K562 (cell line): Measurements from ENCODE around the gene CNPY4. TPM values are rescaled to one million over a fixed set of nuclear protein-coding genes. Genes with fewer than 3 reads are reported as not detected.

Experiments
- DNMT1 ChIP-seq: fragments of 450-650 bp; IDR thresholded peaks from 2 replicates; pipeline ENCODE4 v1.6.1; 2016; ENCODE audit warnings: antibody characterized with exemption, mild to moderate bottlenecking
- ERF ChIP-seq: fragments of 450-650 bp; formaldehyde crosslinking; IDR thresholded peaks from 2 replicates; pipeline ENCODE4 v1.4.0; 2020; ENCODE audit warnings: mild to moderate bottlenecking, mixed read lengths
- ETV1 ChIP-seq: fragments of 450-650 bp; conservative IDR thresholded peaks from 2 replicates; pipeline ENCODE4 v1.6.1; 2016; ENCODE audit warnings: missing genetic modification characterization, control low read depth, low read depth, missing compliant biosample characterization
- ETV5 ChIP-seq: sonication (generic); formaldehyde crosslinking; IDR thresholded peaks from 2 replicates; pipeline ENCODE4 v1.4.0; 2020; ENCODE audit warnings: low read depth, mild to moderate bottlenecking, missing genetic modification reagents
- HMGN3 ChIP-seq: IDR thresholded peaks from 2 replicates; pipeline ENCODE4 v1.6.1; 2011; ENCODE audit warnings: borderline replicate concordance, low read depth, mild to moderate bottlenecking, mixed read lengths, low read length; ENCODE audit not compliant: insufficient read length; ENCODE audit errors: extremely low read depth
- IFI16 ChIP-seq: fragments of 250-450 bp; sonication (Bioruptor Pico); IDR thresholded peaks from 2 replicates; pipeline ENCODE4 v2.1.2; 2022; ENCODE audit warnings: mild to moderate bottlenecking, inconsistent platforms
- NFYB ChIP-seq: IDR thresholded peaks from 2 replicates; pipeline ENCODE4 v1.6.1; 2011; ENCODE audit warnings: mild to moderate bottlenecking, moderate library complexity; ENCODE audit not compliant: insufficient read length; ENCODE audit errors: extremely low read depth
- PREB ChIP-seq: sonication (generic); formaldehyde crosslinking; IDR thresholded peaks from 2 replicates; pipeline ENCODE4 v1.8.1; 2023; ENCODE audit warnings: mild to moderate bottlenecking, missing genetic modification reagents
- SIN3A ChIP-seq, 2 experiments: fragments of 150-350 bp in 1 of 2; IDR thresholded peaks; 2 replicates each; pipeline ENCODE4 v1.6.1; 2011 to 2016; ENCODE audit warnings: borderline replicate concordance in 2 of 2, low read depth in 2 of 2, low read length in 2 of 2, mild to moderate bottlenecking in 2 of 2, moderate library complexity in 2 of 2; ENCODE audit not compliant: control insufficient read depth in 1 of 2
- ZNF23 ChIP-seq: fragments of 250-450 bp; sonication (Bioruptor Pico); IDR thresholded peaks from 2 replicates; pipeline ENCODE4 v1.4.0; 2020; ENCODE audit warnings: mild to moderate bottlenecking
- polyA plus RNA-seq, 8 experiments: library from polyadenylated mRNA; depleted of rRNA in 4 of 8; stranded (reverse) in 5 of 8; unstranded in 3 of 8; fragments of >200 nt; fragmentation: Nextera tagmentation in 2 of 8; fragmentation: Illumina TruSeq in 1 of 8; extraction: Ambion mirVana in 2 of 8; extraction: Trizol in 1 of 8; gene quantifications; 2 replicates each; pipeline versions ENCODE4 v1.2.1 to v1.2.3, GENCODE V29; 2011 to 2014; ENCODE audit warnings: inconsistent platforms in 1 of 8, missing spikeins in 1 of 8
- total RNA-seq, 7 experiments: library from RNA; depleted of rRNA in 6 of 7; stranded (reverse); fragments of >200 nt in 6 of 7; fragmentation: Illumina TruSeq in 2 of 7; extraction: Trizol in 2 of 7; gene quantifications; 2 replicates each; pipeline versions ENCODE4 v1.2.1 to v1.2.3, GENCODE V29; 2011 to 2021; ENCODE audit warnings: low replicate concordance in 1 of 7
- TF ChIP-seq, protein P1 (sequence below): sonication (generic); formaldehyde crosslinking; IDR thresholded peaks from 2 replicates; pipeline ENCODE4 v1.8.1; 2023; ENCODE audit warnings: mild to moderate bottlenecking, missing genetic modification reagents
- TF ChIP-seq, protein P2 (sequence below): fragments of 250-450 bp; sonication (Bioruptor Pico); IDR thresholded peaks from 2 replicates; pipeline ENCODE4 v1.4.0; 2020
- TF ChIP-seq, protein P3 (sequence below), 2 experiments: fragments of 450-650 bp in 1 of 2; sonication (generic) in 1 of 2; formaldehyde crosslinking in 1 of 2; IDR thresholded peaks in 1 of 2; conservative IDR thresholded peaks in 1 of 2; 2 replicates each; pipeline versions ENCODE4 v1.6.1 to v1.8.1; 2016 to 2023; ENCODE audit warnings: mild to moderate bottlenecking in 2 of 2, moderate library complexity in 2 of 2, inconsistent platforms in 1 of 2, missing genetic modification reagents in 1 of 2
- TF ChIP-seq, protein P4 (sequence below): conservative IDR thresholded peaks from 2 replicates; pipeline ENCODE4 v1.6.1; 2011; ENCODE audit warnings: low read depth, mild to moderate bottlenecking, low read length; ENCODE audit not compliant: control insufficient read depth

The CNPY4 gene
- total and polyA plus RNA-seq, 9 of the 15 experiments (the other 6 are each of a cell fraction or from before 2014, with no cell fraction given) = 1.9 to 11.2 (median 7.0) TPM

- TF ChIP-seq, protein P1, sequence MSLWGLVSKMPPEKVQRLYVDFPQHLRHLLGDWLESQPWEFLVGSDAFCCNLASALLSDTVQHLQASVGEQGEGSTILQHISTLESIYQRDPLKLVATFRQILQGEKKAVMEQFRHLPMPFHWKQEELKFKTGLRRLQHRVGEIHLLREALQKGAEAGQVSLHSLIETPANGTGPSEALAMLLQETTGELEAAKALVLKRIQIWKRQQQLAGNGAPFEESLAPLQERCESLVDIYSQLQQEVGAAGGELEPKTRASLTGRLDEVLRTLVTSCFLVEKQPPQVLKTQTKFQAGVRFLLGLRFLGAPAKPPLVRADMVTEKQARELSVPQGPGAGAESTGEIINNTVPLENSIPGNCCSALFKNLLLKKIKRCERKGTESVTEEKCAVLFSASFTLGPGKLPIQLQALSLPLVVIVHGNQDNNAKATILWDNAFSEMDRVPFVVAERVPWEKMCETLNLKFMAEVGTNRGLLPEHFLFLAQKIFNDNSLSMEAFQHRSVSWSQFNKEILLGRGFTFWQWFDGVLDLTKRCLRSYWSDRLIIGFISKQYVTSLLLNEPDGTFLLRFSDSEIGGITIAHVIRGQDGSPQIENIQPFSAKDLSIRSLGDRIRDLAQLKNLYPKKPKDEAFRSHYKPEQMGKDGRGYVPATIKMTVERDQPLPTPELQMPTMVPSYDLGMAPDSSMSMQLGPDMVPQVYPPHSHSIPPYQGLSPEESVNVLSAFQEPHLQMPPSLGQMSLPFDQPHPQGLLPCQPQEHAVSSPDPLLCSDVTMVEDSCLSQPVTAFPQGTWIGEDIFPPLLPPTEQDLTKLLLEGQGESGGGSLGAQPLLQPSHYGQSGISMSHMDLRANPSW (CRISPR knock-in tag) = peak; percentile 98
- TF ChIP-seq, protein P2, sequence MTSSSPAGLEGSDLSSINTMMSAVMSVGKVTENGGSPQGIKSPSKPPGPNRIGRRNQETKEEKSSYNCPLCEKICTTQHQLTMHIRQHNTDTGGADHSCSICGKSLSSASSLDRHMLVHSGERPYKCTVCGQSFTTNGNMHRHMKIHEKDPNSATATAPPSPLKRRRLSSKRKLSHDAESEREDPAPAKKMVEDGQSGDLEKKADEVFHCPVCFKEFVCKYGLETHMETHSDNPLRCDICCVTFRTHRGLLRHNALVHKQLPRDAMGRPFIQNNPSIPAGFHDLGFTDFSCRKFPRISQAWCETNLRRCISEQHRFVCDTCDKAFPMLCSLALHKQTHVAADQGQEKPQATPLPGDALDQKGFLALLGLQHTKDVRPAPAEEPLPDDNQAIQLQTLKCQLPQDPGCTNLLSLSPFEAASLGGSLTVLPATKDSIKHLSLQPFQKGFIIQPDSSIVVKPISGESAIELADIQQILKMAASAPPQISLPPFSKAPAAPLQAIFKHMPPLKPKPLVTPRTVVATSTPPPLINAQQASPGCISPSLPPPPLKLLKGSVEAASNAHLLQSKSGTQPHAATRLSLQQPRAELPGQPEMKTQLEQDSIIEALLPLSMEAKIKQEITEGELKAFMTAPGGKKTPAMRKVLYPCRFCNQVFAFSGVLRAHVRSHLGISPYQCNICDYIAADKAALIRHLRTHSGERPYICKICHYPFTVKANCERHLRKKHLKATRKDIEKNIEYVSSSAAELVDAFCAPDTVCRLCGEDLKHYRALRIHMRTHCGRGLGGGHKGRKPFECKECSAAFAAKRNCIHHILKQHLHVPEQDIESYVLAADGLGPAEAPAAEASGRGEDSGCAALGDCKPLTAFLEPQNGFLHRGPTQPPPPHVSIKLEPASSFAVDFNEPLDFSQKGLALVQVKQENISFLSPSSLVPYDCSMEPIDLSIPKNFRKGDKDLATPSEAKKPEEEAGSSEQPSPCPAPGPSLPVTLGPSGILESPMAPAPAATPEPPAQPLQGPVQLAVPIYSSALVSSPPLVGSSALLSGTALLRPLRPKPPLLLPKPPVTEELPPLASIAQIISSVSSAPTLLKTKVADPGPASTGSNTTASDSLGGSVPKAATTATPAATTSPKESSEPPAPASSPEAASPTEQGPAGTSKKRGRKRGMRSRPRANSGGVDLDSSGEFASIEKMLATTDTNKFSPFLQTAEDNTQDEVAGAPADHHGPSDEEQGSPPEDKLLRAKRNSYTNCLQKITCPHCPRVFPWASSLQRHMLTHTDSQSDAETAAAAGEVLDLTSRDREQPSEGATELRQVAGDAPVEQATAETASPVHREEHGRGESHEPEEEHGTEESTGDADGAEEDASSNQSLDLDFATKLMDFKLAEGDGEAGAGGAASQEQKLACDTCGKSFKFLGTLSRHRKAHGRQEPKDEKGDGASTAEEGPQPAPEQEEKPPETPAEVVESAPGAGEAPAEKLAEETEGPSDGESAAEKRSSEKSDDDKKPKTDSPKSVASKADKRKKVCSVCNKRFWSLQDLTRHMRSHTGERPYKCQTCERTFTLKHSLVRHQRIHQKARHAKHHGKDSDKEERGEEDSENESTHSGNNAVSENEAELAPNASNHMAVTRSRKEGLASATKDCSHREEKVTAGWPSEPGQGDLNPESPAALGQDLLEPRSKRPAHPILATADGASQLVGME (CRISPR knock-in tag) = no peak
- TF ChIP-seq ETV5 (CRISPR knock-in tag) (peak; percentile 88), ERF (peak; percentile 36; the same call in 1 of the 2 replicates), ETV1 (tag) (peak; percentile 68), DNMT1 (0 out of 2 replicates have a peak, but pooled peaks have one; percentile 45), PREB (CRISPR knock-in tag) (no peak), HMGN3 (peak; percentile 99), NFYB (no peak), ZNF23 (CRISPR knock-in tag) (no peak), IFI16 (CRISPR knock-in tag) (no peak), SIN3A (IDR thresholded peaks at IDR 0.05; ENCODE audit: borderline replicate concordance in 2 of 2, control insufficient read depth in 1 of 2, low read depth in 2 of 2, low read length in 2 of 2) (peak; percentile 78 to 81; a peak in 3 of 4 replicates)
- TF ChIP-seq, protein P3, sequence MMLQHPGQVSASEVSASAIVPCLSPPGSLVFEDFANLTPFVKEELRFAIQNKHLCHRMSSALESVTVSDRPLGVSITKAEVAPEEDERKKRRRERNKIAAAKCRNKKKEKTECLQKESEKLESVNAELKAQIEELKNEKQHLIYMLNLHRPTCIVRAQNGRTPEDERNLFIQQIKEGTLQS (IDR thresholded peaks at IDR 0.05) = peak; percentile 64
- TF ChIP-seq, protein P3 (CRISPR knock-in tag; conservative IDR thresholded peaks at IDR 0.05) = peak; percentile 95
- TF ChIP-seq, protein P4, sequence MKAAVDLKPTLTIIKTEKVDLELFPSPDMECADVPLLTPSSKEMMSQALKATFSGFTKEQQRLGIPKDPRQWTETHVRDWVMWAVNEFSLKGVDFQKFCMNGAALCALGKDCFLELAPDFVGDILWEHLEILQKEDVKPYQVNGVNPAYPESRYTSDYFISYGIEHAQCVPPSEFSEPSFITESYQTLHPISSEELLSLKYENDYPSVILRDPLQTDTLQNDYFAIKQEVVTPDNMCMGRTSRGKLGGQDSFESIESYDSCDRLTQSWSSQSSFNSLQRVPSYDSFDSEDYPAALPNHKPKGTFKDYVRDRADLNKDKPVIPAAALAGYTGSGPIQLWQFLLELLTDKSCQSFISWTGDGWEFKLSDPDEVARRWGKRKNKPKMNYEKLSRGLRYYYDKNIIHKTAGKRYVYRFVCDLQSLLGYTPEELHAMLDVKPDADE = peak; percentile 86; the same call in 1 of the 2 replicates
Measured at GRCh38 chr7:100081535-100082102, 37.8 kb upstream of the CNPY4 start, which contains the start of gene ZNF3 (continued).
